PFSK-1 (cell line): ENCODE results near the gene MYO10.

Source experiments
- FOXP2 ChIP-seq: optimal IDR thresholded peaks from 2 replicates; pipeline ENCODE3; 2011; ENCODE audit warnings: borderline replicate concordance, control low read depth, inconsistent platforms; ENCODE audit not compliant: insufficient read depth; ENCODE audit errors: extremely low read length, extremely low read depth
- POLR2AphosphoS5 ChIP-seq: IDR thresholded peaks from 2 replicates; pipeline ENCODE4 v1.6.1; 2012; ENCODE audit warnings: low read depth, mild to moderate bottlenecking, control low read depth, low read length, moderate library complexity
- SIN3A ChIP-seq: IDR thresholded peaks from 2 replicates; pipeline ENCODE4 v1.6.1; 2012; ENCODE audit warnings: mild to moderate bottlenecking, low read length, moderate library complexity, borderline replicate concordance; ENCODE audit not compliant: insufficient read depth
- TAF1 ChIP-seq: IDR thresholded peaks from 2 replicates; pipeline ENCODE4 v1.6.1; 2012; ENCODE audit warnings: low read length, control low read depth, borderline replicate concordance; ENCODE audit not compliant: insufficient read depth
- TF ChIP-seq, protein P1 (sequence below), 2 experiments: IDR thresholded peaks; 2 replicates each; pipeline versions ENCODE4 v1.6.1 to v1.8.0; 2011 to 2012; ENCODE audit warnings: low read depth in 2 of 2, low read length in 2 of 2, control low read depth in 1 of 2, inconsistent platforms in 1 of 2, mild to moderate bottlenecking in 1 of 2, moderate library complexity in 1 of 2; ENCODE audit not compliant: insufficient read depth in 1 of 2

DNA sequence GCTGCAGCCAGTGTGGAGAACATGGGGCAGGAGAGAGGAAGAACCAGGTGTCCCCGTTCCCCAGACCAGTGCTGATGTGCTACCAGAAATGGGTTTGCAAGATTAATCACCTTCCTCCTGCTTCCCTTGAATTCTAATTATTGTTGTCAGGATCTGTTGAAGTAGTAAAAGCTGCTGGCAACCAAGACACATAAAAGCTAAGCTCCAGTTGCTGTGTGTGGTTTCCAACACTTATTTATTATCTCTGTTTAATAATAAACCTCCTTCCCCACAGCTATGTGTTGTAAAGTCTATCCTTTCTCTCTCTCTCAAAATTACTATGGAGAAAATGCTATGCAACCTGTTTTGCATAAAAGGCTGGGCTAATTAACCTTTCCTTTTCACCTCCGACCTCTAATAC, 317.0 kb downstream of the MYO10 start:
- TF ChIP-seq POLR2AphosphoS5 (no peak), TAF1 (no peak), SIN3A (no peak), FOXP2 (no peak)
- TF ChIP-seq, protein P1, sequence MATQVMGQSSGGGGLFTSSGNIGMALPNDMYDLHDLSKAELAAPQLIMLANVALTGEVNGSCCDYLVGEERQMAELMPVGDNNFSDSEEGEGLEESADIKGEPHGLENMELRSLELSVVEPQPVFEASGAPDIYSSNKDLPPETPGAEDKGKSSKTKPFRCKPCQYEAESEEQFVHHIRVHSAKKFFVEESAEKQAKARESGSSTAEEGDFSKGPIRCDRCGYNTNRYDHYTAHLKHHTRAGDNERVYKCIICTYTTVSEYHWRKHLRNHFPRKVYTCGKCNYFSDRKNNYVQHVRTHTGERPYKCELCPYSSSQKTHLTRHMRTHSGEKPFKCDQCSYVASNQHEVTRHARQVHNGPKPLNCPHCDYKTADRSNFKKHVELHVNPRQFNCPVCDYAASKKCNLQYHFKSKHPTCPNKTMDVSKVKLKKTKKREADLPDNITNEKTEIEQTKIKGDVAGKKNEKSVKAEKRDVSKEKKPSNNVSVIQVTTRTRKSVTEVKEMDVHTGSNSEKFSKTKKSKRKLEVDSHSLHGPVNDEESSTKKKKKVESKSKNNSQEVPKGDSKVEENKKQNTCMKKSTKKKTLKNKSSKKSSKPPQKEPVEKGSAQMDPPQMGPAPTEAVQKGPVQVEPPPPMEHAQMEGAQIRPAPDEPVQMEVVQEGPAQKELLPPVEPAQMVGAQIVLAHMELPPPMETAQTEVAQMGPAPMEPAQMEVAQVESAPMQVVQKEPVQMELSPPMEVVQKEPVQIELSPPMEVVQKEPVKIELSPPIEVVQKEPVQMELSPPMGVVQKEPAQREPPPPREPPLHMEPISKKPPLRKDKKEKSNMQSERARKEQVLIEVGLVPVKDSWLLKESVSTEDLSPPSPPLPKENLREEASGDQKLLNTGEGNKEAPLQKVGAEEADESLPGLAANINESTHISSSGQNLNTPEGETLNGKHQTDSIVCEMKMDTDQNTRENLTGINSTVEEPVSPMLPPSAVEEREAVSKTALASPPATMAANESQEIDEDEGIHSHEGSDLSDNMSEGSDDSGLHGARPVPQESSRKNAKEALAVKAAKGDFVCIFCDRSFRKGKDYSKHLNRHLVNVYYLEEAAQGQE (IDR thresholded peaks at IDR 0.05; ENCODE audit: insufficient read depth in 1 of 2, low read depth in 2 of 2, low read length in 2 of 2) = no peak
